SK-N-SH (cell line): ENCODE measurements around the gene CEACAM3. TPM values are rescaled to one million over a fixed set of nuclear protein-coding genes. Genes with fewer than 3 reads are reported as not detected.

ENCODE experiments used
- CTCF ChIA-PET: fragments of 300-600, 350-600 bp; formaldehyde crosslinking; extraction: SDS; loops from one replicate; lab custom pipeline; 2021; lab: Yijun Ruan, JAX
- POLR2A ChIA-PET: fragments of 350-600 bp; sonication (Branson Sonifier 250); formaldehyde crosslinking; extraction: SDS; loops from one replicate; lab custom pipeline; 2020; ENCODE audit warnings: antibody characterized with exemption, inconsistent platforms; lab: Yijun Ruan, JAX
- DNase-seq: peaks from one replicate; pipeline ENCODE4 v3.0.0; 2012
- H2AFZ ChIP-seq: fragments of 200-600 bp; sonication (generic); 2 replicates; pipeline ENCODE4 v1.8.1; 2016; ENCODE audit warnings: antibody characterized with exemption, mild to moderate bottlenecking, low read depth
- H3F3A ChIP-seq: fragments of 200-600 bp; sonication (generic); replicated peaks from 2 replicates; pipeline ENCODE3; 2016; ENCODE audit warnings: antibody characterized with exemption, mild to moderate bottlenecking; ENCODE audit not compliant: insufficient read depth
- H3K27ac ChIP-seq, 2 experiments: fragments of 200-500 bp in 1 of 2; fragments of 200-600 bp in 1 of 2; sonication (Bioruptor generic) in 1 of 2; sonication (generic), shearing (Covaris generic) in 1 of 2; 2 replicates each; pipeline versions ENCODE4 v1.5.1 to v1.6.1; 2014 to 2016; ENCODE audit warnings: low read depth in 2 of 2, inconsistent platforms in 1 of 2, low read length in 1 of 2, mild to moderate bottlenecking in 1 of 2, mixed read lengths in 1 of 2
- H3K27me3 ChIP-seq: fragments of 200-600 bp; sonication (generic), shearing (Covaris generic); 2 replicates; pipeline ENCODE4 v1.6.1; 2016; ENCODE audit warnings: mixed run types; ENCODE audit not compliant: insufficient read depth
- H3K36me3 ChIP-seq, 2 experiments: fragments of 200-500 bp in 1 of 2; fragments of 200-600 bp in 1 of 2; sonication (Bioruptor generic) in 1 of 2; sonication (generic) in 1 of 2; replicated peaks in 1 of 2; 2 replicates each; pipeline versions ENCODE3 to v1.5.1; 2014 to 2016; ENCODE audit warnings: low read length in 1 of 2, mild to moderate bottlenecking in 1 of 2; ENCODE audit not compliant: insufficient read depth in 2 of 2, control insufficient read depth in 1 of 2
- H3K4me1 ChIP-seq, 2 experiments: fragments of 200-500 bp in 1 of 2; fragments of 200-600 bp in 1 of 2; sonication (Bioruptor generic) in 1 of 2; sonication (generic), shearing (Covaris generic) in 1 of 2; 2 replicates each; pipeline versions ENCODE4 v1.5.1 to v1.6.1; 2014 to 2016; ENCODE audit warnings: low read depth in 1 of 2, low read length in 1 of 2, mixed run types in 1 of 2; ENCODE audit not compliant: insufficient read depth in 2 of 2, control insufficient read depth in 1 of 2
- H3K4me2 ChIP-seq: fragments of 200-600 bp; sonication (generic), shearing (Covaris generic); 2 replicates; pipeline ENCODE4 v1.6.1; 2017; ENCODE audit warnings: mixed run types
- H3K4me3 ChIP-seq, 2 experiments: fragments of 200-500 bp in 1 of 2; fragments of 200-600 bp in 1 of 2; sonication (Bioruptor generic) in 1 of 2; sonication (generic), shearing (Covaris generic) in 1 of 2; 2 replicates each; pipeline versions ENCODE4 v1.5.1 to v1.8.1; 2014 to 2016; ENCODE audit warnings: low read depth in 2 of 2, inconsistent platforms in 1 of 2, low read length in 1 of 2, mild to moderate bottlenecking in 1 of 2, mixed read lengths in 1 of 2, moderate library complexity in 1 of 2
- H3K79me2 ChIP-seq: fragments of 200-600 bp; sonication (generic); 2 replicates; pipeline ENCODE4 v1.8.1; 2017; ENCODE audit warnings: mild to moderate bottlenecking; ENCODE audit not compliant: insufficient read depth
- H3K9ac ChIP-seq: fragments of 200-600 bp; sonication (generic); 2 replicates; pipeline ENCODE4 v1.6.1; 2017; ENCODE audit warnings: mixed run types
- H3K9me2 ChIP-seq: fragments of 200-600 bp; sonication (generic); 2 replicates; pipeline ENCODE4 v1.6.1; 2017; ENCODE audit warnings: mixed run types
- H3K9me3 ChIP-seq: fragments of 200-600 bp; sonication (generic); 2 replicates; pipeline ENCODE4 v1.6.1; 2017; ENCODE audit warnings: mixed run types, mild to moderate bottlenecking, moderate library complexity
- H4K20me1 ChIP-seq: fragments of 200-600 bp; sonication (generic); 2 replicates; pipeline ENCODE4 v1.6.1; 2017; ENCODE audit warnings: mild to moderate bottlenecking, mixed run types; ENCODE audit not compliant: insufficient read depth
- CHD2 ChIP-seq: fragments of 150-350 bp; IDR thresholded peaks from 2 replicates; pipeline ENCODE4 v1.6.1; 2018; ENCODE audit warnings: low read length; ENCODE audit not compliant: partially characterized antibody
- EP300 ChIP-seq, 2 experiments: IDR thresholded peaks; 2 replicates each; pipeline versions ENCODE4 v1.4.0 to v1.6.1; 2012; ENCODE audit warnings: borderline replicate concordance in 1 of 2, low read depth in 1 of 2, low read length in 1 of 2
- EZH2phosphoT487 ChIP-seq: fragments of 200-600 bp; sonication (generic); IDR thresholded peaks from 2 replicates; pipeline ENCODE4 v1.6.1; 2017; ENCODE audit warnings: low read depth, mixed run types, mild to moderate bottlenecking, antibody characterized with exemption, moderate library complexity, borderline replicate concordance
- FOXM1 ChIP-seq: IDR thresholded peaks from 2 replicates; pipeline ENCODE4 v1.4.0; 2012; ENCODE audit warnings: low read depth, mild to moderate bottlenecking
- GATA2 ChIP-seq: sonication (generic); formaldehyde crosslinking; IDR thresholded peaks from 2 replicates; pipeline ENCODE4 v1.5.0; 2020; ENCODE audit warnings: mild to moderate bottlenecking, missing genetic modification reagents
- JUND ChIP-seq: IDR thresholded peaks from 2 replicates; pipeline ENCODE4 v1.4.0; 2012
- MXI1 ChIP-seq: IDR thresholded peaks from 2 replicates; pipeline ENCODE4 v1.6.1; 2012; ENCODE audit warnings: mild to moderate bottlenecking, low read depth, low read length, improper control_type of control experiment
- NRF1 ChIP-seq: IDR thresholded peaks from 2 replicates; pipeline ENCODE4 v1.6.1; 2012; ENCODE audit warnings: low read depth, mild to moderate bottlenecking, low read length
- RAD21 ChIP-seq: IDR thresholded peaks from 2 replicates; pipeline ENCODE4 v1.6.1; 2012; ENCODE audit warnings: mild to moderate bottlenecking, low read length
- RXRA ChIP-seq: IDR thresholded peaks from 2 replicates; pipeline ENCODE4 v1.4.0; 2012; ENCODE audit warnings: low read depth, mild to moderate bottlenecking, borderline replicate concordance
- WGBS: methylation state at CpG from one replicate; pipeline ENCODE4 v1.1.6; 2017; ENCODE audit warnings: low lambda C conversion rate; 5-methylcytosine and 5-hydroxymethylcytosine counted together
- polyA plus RNA-seq, 3 experiments: library from polyadenylated mRNA; depleted of rRNA; stranded (reverse); fragments of >200 nt; gene quantifications; 2 replicates each; pipeline ENCODE4 v1.2.3, GENCODE V29; 2012
- TF ChIP-seq, protein P1 (sequence below): fragments of 150-350 bp; IDR thresholded peaks from 2 replicates; pipeline ENCODE4 v1.6.1; 2016; ENCODE audit warnings: mild to moderate bottlenecking, low read depth, low read length
- TF ChIP-seq, protein P2 (sequence below): IDR thresholded peaks from 2 replicates; pipeline ENCODE4 v1.6.1; 2012; ENCODE audit warnings: mild to moderate bottlenecking, low read depth, low read length, moderate library complexity
- TF ChIP-seq, protein P3 (sequence below): fragments of 150-350 bp; IDR thresholded peaks from 2 replicates; pipeline ENCODE4 v1.6.1; 2017; ENCODE audit warnings: antibody characterized with exemption, low read length, low read depth, borderline replicate concordance
- TF ChIP-seq, protein P4 (sequence below): IDR thresholded peaks from 2 replicates; pipeline ENCODE4 v1.4.0; 2012; ENCODE audit warnings: low read depth, borderline replicate concordance

CEACAM3 gene
- polyA plus RNA-seq, 1 of the 3 experiments (the other 2 are of a cell fraction): not detected

DNA sequence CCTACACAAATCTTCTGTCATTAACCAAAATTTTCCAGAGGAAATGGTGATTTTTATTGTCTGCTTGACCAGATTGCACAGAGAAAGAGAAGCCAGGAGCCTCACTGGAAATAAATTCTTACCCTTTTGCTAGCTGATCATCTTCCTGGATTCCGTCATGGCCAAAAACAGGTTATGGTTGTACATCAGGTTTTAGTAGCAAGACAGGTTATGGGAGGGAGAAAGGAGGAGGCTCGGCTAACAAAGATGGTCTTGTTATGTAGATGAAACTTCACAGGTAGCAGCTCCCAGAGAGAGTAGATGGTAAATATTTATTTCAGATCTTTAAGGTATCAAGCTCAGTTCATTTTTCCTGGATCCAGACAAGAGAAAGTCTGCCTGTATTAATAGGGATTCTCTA lies 19.7 kb upstream of the CEACAM3 start:
- H3K9ac ChIP-seq: no peak overlapping the region
- peaks cover 37% of the 10 kb centered on the region for H3K27me3 ChIP-seq
- H3K4me1 ChIP-seq: no peaks in the 10 kb centered on the region
- no peak for DNase-seq
- no peaks in the 10 kb centered on the region for H3K9me3 ChIP-seq
- no peaks in the 10 kb centered on the region for H3F3A ChIP-seq
- POLR2A ChIA-PET: interaction anchor here (0.7 kb wide), 1 partner anchor 34 kb away, joined by 3 read pairs; no protein-coding TSS in a partner anchor
- no peaks in the 10 kb centered on the region for H4K20me1 ChIP-seq
- H3K79me2 ChIP-seq: no peaks in the 10 kb centered on the region
- CTCF ChIA-PET: interaction anchor here (1.2 to 3.4 kb wide), 5 partner anchors 9 to 59 kb away, joined by 3 to 21 read pairs (median 10); partner anchors contain the start of gene CEACAM3
- no peak overlapping the region for H3K4me2 ChIP-seq
- H3K9me2 ChIP-seq: no peaks in the 10 kb centered on the region
- no peaks in the 10 kb centered on the region for H3K36me3 ChIP-seq
- WGBS: 27% methylated on average over 2 of the region's 2 CpGs
- H3K4me3 ChIP-seq: no peak overlapping the region
- H2AFZ ChIP-seq: no peak overlapping the region
- TF ChIP-seq GATA2 (CRISPR knock-in tag): no peak
- TF ChIP-seq MXI1: no peak
- TF ChIP-seq EZH2phosphoT487: no peak
- no peak for TF ChIP-seq RXRA
- TF ChIP-seq FOXM1: no peak
- TF ChIP-seq, protein P1, sequence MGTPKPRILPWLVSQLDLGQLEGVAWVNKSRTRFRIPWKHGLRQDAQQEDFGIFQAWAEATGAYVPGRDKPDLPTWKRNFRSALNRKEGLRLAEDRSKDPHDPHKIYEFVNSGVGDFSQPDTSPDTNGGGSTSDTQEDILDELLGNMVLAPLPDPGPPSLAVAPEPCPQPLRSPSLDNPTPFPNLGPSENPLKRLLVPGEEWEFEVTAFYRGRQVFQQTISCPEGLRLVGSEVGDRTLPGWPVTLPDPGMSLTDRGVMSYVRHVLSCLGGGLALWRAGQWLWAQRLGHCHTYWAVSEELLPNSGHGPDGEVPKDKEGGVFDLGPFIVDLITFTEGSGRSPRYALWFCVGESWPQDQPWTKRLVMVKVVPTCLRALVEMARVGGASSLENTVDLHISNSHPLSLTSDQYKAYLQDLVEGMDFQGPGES: no peak
- no peak for TF ChIP-seq CHD2
- TF ChIP-seq RAD21: no peak
- TF ChIP-seq NRF1: no peak
- TF ChIP-seq, protein P2, sequence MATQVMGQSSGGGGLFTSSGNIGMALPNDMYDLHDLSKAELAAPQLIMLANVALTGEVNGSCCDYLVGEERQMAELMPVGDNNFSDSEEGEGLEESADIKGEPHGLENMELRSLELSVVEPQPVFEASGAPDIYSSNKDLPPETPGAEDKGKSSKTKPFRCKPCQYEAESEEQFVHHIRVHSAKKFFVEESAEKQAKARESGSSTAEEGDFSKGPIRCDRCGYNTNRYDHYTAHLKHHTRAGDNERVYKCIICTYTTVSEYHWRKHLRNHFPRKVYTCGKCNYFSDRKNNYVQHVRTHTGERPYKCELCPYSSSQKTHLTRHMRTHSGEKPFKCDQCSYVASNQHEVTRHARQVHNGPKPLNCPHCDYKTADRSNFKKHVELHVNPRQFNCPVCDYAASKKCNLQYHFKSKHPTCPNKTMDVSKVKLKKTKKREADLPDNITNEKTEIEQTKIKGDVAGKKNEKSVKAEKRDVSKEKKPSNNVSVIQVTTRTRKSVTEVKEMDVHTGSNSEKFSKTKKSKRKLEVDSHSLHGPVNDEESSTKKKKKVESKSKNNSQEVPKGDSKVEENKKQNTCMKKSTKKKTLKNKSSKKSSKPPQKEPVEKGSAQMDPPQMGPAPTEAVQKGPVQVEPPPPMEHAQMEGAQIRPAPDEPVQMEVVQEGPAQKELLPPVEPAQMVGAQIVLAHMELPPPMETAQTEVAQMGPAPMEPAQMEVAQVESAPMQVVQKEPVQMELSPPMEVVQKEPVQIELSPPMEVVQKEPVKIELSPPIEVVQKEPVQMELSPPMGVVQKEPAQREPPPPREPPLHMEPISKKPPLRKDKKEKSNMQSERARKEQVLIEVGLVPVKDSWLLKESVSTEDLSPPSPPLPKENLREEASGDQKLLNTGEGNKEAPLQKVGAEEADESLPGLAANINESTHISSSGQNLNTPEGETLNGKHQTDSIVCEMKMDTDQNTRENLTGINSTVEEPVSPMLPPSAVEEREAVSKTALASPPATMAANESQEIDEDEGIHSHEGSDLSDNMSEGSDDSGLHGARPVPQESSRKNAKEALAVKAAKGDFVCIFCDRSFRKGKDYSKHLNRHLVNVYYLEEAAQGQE: no peak
- TF ChIP-seq, protein P3, sequence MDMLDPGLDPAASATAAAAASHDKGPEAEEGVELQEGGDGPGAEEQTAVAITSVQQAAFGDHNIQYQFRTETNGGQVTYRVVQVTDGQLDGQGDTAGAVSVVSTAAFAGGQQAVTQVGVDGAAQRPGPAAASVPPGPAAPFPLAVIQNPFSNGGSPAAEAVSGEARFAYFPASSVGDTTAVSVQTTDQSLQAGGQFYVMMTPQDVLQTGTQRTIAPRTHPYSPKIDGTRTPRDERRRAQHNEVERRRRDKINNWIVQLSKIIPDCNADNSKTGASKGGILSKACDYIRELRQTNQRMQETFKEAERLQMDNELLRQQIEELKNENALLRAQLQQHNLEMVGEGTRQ: no peak
- TF ChIP-seq, protein P4, sequence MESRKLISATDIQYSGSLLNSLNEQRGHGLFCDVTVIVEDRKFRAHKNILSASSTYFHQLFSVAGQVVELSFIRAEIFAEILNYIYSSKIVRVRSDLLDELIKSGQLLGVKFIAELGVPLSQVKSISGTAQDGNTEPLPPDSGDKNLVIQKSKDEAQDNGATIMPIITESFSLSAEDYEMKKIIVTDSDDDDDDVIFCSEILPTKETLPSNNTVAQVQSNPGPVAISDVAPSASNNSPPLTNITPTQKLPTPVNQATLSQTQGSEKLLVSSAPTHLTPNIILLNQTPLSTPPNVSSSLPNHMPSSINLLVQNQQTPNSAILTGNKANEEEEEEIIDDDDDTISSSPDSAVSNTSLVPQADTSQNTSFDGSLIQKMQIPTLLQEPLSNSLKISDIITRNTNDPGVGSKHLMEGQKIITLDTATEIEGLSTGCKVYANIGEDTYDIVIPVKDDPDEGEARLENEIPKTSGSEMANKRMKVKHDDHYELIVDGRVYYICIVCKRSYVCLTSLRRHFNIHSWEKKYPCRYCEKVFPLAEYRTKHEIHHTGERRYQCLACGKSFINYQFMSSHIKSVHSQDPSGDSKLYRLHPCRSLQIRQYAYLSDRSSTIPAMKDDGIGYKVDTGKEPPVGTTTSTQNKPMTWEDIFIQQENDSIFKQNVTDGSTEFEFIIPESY: no peak
- TF ChIP-seq EP300 (IDR thresholded peaks at IDR 0.05; ENCODE audit: borderline replicate concordance in 1 of 2, low read depth in 1 of 2, low read length in 1 of 2): no peak
- no peak for TF ChIP-seq JUND
- H3K27ac ChIP-seq: no peak overlapping the region
